HG03432 (cell line): ENCODE results near the gene MYBPHL.

Experiments used
- ATAC-seq: cut with Tn5 transposase; IDR thresholded peaks from one replicate; pipeline ENCODE4 v1.9.1; 2021; ENCODE audit warnings: mild to moderate bottlenecking, moderate library complexity; ENCODE audit not compliant: unreplicated experiment

MYBPHL gene, protein sequence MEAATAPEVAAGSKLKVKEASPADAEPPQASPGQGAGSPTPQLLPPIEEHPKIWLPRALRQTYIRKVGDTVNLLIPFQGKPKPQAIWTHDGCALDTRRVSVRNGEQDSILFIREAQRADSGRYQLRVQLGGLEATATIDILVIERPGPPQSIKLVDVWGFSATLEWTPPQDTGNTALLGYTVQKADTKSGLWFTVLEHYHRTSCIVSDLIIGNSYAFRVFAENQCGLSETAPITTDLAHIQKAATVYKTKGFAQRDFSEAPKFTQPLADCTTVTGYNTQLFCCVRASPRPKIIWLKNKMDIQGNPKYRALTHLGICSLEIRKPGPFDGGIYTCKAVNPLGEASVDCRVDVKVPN

DNA sequence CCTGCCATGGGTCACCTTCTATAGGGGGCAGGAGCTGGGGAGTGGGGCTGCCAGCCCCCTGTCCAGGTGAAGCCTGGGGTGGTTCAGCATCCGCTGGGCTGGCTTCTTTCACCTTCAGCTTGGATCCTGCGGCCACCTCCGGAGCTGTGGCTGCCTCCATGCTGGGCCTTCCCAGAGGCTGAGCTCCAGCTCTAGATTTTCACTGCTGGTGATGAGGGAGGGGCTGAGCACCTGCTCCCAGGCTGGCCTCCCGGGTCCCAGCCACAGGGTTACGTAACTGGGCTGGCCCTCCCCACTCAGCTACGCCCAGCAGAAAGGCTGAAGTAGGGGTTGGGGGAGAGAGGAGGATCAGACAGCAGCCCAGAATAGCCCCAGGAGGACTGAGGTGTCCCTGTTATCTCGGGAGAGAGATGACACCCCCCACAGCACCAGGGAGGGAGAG is at the start of gene MYBPHL:
MYBPHL (minus strand) TSS at position 180 of the 442 bp plus-strand sequence; CDS start at position 160, 20 bp downstream.
- ATAC-seq: no peak

DNA sequence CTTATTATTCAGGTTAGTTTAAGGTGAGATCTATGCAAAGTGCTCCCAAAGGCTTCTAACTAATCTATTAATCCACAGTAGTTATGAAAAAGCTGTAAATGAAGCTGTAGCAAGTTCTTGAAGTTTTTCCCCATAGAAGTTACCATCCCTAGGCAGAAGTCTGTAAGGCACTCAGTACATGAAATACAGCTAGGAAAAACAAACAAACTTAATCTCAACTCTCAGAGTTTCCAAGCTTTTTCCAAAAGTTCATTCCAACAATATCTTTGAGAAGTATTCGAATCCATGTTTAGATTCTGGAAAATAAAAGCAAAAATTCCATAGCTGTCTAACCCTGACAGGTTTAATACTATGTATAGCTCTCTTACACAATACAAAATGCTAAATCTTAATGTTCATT is 49.7 kb upstream of the MYBPHL start:
- no peak for ATAC-seq

GRCh38 chr1:109354929-109355328 is 48.1 kb upstream of the MYBPHL start:
- ATAC-seq: no peak

- no peak for ATAC-seq
These were observed 44.6 kb upstream of the MYBPHL start for GRCh38 chr1:109351457-109351856.

DNA sequence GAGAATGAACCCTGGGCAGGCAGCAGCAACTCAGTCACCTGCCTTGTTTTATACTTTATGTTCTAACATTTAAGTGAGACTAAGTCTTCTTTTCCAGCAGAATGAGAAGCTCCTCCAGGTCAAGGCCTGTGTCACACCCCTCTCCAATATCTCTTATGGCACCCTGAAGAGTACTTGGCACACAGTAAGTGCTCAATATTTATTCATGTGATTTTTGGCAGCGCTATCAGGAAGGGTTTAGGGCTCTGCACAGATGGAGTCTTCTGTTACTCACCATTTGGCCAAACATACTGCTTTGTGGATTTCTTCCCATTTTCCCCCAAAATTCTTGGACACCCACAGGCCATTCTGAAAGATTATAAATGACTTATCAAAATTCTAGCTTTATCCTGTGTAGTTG is 43.8 kb upstream of the MYBPHL start:
- no peak for ATAC-seq

DNA sequence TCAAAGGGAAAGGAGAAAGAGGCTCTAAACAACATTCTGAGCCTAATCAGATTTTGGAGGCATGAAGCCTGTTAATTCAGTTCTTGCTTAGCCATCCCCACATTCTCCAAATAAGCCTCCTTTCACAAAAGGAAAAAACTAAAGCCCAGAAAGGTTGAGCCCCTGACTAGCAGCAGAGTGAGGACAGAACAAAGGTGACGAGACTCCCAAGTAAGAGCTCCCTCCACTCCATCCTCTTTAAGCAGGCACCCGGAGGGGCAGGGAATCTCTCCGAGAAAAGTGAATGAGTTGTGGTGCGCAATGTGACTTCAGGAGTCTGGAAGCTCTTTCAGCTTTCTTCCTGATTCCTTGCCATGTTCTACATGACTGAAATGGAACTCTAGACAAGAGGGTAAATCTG is 43.4 kb upstream of the MYBPHL start:
- ATAC-seq: no peak

DNA sequence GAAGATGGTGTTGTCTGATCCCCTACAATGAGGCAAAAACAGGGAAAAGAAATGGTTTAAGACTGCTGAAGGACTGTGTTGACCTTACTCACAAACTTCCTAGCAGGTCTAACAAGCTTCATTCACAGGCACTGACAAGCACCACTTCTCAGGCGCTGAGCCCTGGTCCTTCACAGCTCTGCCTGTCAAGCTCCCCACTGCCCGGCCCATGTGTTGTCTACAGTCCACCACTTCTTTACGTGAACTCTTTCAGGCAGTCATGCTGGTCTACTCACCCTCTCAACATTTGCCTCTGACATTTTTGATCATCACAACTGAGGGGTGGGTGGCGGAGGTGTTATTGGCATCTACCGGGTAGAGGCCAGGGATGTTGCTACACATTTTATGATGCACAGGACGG is 40.7 kb upstream of the MYBPHL start:
- no peak for ATAC-seq

DNA sequence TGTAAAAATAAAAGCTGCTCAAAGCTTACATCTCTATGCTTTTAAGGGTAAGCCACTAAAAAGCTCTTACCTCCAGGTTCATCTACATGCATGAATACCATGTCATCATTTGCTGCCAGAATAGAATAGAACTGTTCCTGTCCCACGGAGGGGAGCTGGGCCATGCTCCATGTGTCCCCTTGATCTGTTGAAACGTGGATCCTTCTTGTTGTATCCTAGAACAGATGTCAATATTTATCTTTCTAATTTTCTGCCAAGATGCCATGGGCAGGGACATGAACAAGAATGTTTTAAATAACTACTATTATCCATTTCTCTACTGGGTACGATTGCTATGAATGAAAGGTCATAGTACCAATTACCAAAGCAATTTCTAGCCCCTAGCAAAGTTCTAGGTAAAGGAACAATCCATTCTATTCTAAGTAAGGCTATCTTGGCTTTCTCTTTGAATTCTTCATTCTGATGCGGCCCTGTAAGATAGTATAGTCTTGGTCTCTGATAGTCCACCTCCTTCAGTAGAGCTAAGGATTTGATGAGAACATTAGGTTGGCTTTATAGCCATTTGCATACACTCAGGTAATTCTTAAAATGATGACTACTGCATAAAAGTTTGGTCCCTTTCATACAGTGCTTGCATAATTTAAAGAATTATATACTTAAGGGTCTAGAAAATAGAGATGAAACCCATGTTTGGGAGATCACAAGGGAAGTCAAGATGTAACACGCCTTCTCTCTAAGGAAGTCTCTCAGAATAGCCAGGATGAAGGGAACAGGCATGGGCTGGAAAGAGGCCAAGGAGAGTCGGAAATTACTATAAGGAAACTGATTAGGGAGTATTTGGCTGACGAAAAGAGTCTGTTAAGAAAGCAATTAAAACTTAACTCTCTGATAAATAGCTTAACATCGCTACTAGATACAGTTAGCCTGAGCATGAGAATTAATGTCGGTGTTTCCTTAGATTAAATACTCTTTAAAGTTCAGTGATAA is 35.4 kb upstream of the MYBPHL start:
- no peak for ATAC-seq

DNA sequence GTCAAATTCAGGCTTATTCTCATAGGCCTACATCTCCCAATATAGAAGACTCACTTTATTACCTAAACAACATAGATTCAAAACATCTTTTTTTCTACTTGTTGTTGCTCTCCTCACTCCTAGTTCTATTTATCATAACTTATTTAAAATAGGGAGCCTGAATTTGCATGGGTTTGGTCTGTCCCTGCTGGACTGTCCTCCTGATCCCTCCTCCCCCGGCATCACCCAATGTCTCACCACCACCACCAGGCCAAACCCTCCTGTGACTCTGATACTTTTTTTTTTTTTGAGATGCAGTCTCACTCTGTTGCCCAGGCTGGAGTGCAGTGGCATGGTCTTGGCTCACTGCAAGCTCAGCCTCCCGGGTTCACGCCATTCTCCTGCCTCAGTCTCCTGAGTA is 31.8 kb upstream of the MYBPHL start:
- ATAC-seq: no peak

DNA sequence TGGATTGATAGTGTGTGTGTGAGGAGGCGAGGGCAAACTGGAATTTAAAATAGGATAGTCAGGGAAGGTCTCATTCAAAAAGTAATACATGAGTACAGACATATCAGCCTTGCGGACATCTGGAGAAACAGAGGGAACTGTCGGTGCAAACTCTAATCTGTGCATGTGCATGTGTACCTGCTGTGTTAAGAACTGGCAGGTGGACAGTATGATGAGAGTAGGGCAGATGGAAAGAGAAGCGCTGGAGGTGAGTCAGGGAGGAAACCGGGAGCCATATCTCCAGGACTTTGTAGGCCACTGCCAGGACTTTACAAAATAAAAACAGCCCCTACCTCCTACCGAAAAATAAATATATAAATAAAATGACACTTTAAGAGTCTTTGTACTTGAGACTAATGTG is 31.3 kb upstream of the MYBPHL start:
- ATAC-seq: no peak

GRCh38 chr1:109335091-109335490 is 28.3 kb upstream of the MYBPHL start:
- no peak for ATAC-seq

- ATAC-seq: no peak
These were observed 24.3 kb upstream of the MYBPHL start for GRCh38 chr1:109331113-109331512.

DNA sequence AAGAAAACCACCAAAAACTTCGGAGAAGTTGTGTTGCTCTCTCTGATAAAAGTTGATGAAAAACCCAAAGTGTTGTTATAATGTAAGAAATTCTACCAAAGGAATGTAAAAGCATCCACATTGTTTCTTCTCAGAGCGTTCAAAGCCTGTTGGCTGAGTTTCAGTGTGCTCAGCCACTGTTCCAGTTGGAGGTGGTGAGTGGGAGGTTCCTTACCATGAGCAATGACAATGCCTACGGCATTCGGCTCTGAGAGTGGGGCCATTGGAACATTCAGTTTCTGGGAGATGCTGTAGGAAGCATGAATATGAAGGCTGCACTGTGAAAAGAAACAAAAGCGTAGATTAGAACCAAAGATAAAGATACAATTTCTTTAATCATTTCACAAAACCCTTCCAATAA is 20.5 kb upstream of the MYBPHL start:
- ATAC-seq: no peak

DNA sequence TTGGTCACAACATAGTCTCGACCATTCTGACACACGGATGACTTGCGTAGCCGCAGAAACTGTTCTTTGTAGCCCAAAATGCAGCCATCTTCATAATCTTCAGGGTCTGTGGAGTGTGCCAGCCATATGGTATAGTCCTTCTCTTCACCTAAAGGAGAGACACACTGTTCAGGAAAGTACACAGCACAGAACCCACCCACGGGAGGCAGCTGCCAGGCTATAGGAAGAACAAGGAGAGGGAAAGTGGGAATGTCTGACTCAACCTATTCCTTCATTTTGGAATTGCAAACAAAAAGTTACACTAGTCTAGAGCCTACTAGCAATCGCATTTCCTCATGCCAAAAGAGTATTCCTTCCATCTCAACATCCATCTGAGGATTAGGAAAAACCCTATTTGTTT is 16.2 kb upstream of the MYBPHL start:
- no peak for ATAC-seq

DNA sequence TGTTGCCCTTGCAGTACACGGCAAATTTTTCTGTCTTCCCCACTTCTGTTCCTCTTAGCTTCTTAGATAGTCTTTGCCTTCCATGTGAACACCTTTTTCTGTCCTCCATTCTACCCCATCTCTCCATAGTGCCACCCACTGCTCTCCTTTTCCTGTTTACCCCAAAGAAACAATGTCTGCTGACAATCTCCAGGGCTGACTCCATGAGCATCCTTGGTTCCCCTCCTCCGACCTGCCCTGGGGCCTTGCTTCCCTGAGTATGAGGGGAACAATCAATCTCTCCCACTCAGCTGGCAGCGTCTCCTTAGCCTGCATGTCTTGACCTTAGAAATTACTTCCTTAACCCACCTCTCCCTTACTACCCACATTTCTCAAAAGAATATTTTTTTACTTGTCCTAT is 12.3 kb upstream of the MYBPHL start:
- ATAC-seq: no peak

- ATAC-seq: no peak
These were observed 9.7 kb upstream of the MYBPHL start for GRCh38 chr1:109316506-109316905.

- no peak for ATAC-seq
These were observed 8.5 kb upstream of the MYBPHL start for GRCh38 chr1:109315288-109315687.

GRCh38 chr1:109314795-109315194 is 8.0 kb upstream of the MYBPHL start:
- ATAC-seq: no peak

GRCh38 chr1:109312978-109313775 is 6.4 kb upstream of the MYBPHL start:
- no peak for ATAC-seq

DNA sequence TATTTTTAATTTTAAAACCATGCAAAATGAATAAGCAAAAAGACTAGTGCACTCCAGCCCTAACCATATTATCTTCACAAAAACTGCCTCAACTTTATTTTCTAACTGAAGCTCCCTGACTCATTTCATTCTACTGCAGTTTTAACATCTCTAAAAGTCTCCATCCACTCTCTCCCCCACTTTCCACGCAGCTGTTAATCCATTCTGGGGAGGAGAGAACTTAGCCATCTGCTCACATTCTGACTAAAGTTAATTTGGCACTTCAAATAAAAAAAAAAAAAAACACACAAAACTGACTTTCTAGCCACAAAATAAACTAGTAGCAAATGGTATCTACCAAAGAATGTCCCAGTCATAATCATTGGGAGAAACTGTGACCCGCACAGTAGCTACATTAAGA is 5.4 kb upstream of the MYBPHL start:
- no peak for ATAC-seq

GRCh38 chr1:109309347-109309746 is 2.5 kb upstream of the MYBPHL start:
- no peak for ATAC-seq
